ENCODE measurements around the gene ALKBH3.

ALKBH3 gene

DNA sequence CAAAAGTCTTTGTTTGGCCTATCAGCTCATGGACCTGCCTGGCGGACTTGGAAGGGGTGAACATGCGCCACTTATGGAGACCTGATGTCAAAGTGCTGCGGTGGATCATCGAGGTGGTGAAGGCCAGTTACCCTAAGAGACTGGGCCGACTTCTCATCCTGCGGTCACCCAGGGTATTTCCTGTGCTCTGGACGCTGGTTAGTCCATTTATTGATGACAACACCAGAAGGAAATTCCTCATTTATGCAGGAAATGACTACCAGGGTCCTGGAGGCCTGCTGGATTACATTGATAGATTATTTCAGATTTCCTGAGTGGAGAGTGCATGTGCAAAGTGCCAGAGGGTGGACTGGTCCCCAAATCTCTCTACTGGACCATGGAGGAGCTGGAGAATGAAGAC is 17.9 kb downstream of the ALKBH3 start:
- no peak for DNase-seq

DNA sequence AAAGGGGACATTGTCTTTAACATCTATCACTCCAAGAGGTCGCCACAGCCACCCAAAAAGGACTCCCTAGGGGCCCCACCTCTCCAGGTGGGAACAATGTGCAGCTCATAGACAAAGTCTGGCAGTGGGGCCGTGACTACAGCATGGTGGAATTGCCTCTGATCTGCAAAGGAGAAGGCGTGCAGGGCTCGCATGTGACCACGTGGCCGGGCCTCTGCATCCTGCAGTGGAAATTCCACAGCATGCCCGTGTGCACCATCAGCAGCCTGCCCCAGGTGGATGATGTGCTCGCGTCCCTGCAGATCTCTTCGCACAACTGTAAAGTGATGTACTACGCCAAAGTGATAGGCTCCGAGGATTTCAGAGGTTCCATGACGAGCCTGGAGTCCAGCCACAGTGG is 18.5 kb downstream of the ALKBH3 start:
- DNase-seq: no peak

DNA sequence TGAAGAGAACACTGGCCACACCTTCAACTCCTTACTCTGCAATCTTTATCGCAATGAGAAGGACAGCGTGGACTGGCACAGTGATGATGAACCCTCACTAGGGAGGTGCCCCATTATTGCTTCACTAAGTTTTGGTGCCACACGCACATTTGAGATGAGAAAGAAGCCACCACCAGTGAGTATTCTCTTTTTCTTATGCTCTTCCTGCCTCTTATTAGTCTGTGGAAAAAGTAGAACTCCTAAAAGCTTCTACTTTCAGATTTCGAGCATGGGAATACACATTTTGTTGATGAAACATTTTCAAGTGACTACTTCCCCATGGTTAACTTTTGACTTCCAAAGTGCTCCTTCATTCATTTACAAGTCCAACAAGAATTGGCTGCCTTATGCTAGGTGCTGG is 20.9 kb downstream of the ALKBH3 start:
- no peak for DNase-seq

DNA sequence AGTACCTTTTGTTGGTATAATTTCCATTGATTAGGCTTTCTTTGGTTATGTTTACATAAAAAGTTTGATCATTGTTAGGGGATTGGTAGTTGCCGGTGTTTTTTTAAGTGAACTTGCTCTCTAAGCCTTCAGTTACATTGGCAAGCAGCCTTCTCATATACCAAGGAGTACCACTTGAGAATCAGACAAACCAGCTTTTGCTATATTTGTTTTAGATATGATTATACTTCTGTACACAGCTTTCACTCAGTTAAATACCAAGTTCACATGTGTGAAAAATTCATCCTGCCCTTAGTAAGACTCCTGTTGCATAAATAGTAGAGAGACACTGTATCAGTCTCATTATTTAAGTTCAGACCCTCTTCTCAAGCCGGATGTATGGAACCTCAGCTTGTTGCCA is 22.4 kb downstream of the ALKBH3 start:
- DNase-seq: no peak

DNA sequence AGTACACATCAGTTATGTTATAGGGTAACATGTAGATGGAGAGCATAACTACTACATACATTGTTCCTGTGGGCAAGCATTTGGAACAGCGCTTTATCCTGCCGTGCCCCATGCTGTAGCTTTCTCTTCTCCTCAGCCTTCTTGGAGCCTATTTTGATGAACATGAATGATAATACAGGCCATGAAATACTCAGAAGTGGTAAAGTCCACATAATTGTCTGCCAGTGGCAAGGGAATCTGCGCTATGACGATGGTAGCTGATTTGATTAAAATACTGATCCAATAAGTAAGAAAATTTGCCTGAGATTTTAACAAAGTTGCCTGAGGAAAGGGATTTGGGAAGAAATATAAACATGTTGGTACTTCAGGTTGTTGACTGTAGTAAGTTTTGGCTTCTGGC is 23.3 kb downstream of the ALKBH3 start:
- no peak for DNase-seq

DNA sequence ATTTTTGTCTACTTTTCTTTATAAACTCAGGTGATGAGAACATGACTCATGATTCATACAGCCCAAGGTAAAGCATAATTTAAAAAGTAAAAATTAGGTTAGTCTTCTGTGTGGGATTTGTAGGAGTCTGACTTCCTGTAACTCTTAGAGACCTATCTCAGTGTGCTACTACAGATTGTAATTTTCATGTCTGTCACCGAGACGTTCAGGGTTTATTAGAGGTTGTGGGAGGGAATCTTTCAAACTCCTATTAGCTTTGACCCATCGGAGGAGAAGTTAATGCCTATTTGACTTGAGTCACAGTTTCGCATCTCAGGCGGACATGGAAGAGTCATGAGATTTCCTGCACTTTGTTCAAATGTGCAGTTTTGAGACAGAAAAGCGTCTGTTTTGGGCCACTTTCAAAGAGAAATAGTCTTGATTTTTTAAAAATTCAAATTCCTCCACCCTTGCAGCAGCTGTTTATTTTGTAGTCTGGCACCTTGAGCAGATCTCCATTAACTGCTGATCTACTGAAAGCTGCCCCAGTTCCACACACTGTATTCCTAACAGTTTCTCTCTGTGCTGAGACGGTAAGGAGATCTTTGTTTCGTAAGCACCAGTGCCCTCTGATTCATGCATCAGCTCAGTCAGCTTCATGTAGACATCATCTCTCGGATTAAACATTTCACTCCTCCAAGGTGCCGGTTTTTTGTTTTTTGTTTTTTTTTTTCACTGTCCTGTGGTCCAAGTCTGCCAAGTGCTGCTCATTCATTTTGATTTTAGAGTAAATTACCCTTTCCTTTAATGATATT is 24.3 kb downstream of the ALKBH3 start:
- no peak for DNase-seq

DNA sequence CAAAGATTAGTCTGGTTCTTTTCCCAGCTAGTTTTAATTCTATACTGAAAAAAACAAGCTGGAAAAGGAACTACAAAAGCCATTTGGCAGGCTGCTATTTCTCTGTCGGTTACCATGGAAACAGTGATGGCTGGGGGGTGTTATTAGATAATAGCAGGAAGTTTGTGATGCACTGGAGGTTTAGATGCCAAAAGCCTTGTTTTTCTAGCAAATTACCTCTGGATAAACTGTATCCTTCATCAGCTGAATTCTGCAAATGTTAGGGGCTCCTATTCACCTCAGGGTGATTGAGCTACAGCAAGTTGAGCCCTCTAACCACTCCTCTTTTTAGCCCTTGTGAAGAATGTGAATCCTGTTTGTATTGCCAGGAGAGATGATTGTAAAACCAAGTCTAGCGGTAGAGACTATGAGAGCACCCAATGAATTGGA is 25.2 kb downstream of the ALKBH3 start:
- DNase-seq: no peak

DNA sequence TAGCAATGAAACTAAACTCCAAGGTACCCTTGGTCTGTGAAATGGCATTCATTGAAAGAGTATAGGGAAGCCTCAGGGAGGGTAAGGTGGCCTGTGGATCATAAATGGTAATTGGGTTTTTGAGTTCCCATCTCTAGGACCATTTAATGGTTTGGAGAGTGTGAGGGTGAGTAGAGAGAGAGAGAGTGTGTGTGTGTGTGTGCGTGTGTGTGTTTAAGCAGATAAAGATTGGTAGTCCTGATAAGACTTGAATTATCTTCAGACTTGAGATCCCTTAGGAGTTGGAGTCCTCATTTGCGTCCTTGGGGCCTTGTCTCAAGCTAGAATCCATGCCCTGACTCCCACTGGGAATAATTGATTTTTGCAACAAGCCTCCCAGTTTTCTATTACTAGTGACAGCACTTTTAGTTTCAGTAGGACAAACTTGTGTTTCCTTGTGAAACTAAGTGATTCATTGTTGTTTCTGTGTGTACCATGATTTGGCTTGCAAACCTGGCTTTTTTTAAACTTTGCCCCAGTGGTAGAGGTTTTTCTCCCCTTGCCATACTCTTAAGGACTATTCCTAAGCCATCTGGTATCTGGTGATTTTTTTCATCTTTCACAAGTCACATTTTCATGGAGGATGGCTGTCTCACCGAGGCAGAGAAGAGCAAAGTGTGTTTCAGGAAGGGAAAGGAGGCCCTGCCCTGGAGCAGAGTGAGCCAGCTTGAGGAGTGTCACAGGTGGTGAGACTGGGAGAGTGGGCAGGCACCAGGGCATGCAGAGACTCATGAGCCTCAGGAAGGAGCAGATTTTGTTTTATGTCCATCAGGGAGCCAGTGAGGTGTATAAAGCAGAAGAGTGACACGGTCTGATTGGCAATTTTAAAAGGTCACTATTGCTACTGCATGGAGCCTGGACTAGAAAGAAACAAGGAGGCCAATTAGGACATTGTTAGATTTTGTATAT is 26.7 kb downstream of the ALKBH3 start:
- no peak for DNase-seq

DNA sequence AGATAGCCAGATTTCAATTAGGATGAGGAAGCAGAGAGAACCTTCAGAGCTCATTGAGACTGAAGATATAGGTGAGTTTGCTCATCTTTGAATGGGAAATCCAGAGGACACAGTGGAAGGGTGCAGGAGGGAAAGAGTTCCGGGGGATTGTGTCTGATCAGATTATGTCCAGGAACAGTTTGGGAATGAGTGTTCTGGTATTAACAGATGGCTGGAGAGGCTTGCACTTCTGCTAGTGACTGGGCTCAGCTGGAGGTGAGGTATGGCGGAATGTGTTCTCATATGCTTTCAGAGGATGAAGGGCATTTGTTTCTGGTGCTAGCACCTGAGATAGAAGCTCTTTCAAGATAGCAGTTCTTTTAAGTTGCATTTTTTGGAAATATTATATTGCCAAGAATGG is 27.6 kb downstream of the ALKBH3 start:
- DNase-seq: no peak

DNA sequence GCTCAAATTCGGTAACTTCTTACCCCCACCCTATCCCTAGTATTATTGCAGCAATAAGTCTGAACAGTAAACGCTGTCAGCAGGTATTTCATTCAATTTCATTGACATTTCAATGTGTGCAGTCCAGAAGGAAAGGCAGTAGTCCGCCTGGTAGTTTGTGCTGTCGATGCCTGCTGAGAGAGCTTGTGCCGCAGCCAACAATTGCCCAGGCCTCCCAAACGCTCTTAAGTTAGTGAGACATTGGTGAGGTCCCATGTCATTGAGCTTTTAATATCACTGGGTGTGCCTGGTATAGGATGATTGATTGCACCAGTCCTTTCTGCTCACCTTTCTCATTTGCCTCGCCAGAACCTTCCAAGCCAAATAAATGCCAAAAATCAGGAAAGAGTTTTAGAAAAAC is 28.1 kb downstream of the ALKBH3 start:
- DNase-seq: no peak

DNA sequence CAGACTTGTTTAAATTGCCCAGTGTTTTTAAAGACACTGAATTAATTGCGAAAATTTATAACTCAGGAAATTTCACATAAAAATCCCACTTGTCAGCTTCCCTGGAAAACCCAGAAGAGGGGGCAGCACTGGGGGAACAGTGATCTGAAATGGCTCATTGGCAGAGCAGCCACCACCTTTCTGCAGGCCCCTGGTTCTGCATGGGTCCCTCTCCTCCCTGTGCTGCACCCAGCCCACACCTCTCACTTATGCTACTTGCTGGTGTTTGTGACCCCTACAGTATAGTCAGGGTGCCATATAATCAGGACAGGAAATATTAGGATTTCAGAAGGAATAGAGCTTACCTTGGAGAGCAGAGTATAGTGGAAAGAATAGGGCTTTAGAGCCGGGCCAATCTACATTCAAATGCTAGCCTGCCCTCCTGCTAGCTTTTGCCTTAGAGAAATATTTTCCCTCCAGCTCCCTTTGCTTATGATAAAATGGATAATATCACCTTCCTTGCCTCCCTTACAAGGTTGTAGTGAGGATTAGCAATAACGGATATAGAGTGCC is 33.3 kb downstream of the ALKBH3 start:
- no peak for DNase-seq

DNA sequence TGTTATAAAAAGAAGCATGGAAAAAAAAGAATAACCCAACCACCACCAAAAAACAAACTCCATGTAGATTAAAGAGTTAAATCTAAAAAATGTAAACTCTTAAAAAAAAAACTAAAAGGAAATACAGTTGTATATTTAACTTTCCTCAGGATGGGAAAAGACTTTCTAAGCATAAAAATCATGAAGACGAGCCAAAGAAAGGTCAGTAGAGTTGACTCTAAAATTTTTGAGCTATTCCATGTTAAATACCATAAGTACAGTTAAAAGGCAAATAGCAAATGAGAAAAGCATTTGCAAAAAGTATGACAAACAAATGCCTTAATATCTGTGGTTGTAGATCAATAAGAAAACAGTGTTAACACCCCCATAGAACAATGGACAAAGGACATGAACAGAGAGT is 33.8 kb downstream of the ALKBH3 start:
- no peak for DNase-seq

DNA sequence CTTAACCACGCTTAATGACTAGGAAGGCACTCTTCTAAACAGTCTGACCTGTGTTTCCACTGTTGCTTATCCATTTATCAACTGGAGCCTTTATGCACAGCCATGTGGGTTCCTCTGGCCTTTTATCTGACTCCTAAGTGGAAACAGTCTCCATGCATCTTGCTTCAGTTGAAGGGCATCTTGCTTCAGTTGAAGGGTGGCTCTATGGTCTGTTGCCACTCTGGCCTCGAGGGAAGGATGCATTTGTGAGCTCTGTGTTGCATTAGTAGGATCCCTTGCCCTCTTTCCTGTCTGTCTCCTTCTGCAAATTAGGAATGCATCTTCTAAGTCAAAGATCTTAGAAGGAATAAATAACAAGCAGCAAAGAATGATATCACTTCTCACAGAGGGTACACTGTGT is 36.0 kb downstream of the ALKBH3 start:
- no peak for DNase-seq

DNA sequence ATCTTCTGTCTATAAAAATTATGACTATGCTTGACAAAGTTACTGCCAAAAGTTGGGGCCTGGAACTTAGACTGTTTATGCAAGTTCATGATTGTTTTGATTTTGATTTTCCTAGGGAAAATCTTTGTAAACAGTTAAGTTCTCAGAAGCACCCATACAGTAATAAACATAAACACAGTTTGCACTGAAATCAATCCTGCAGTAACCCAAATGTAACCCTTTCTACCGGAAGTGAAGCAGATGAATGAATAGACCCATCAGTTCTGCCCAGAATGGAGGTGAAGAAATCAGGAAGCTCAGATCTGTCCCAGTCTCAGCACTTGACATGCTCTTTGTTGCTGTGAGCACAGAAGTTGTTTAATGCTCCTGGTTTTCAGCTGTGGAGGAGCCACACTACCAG is 37.2 kb downstream of the ALKBH3 start:
- DNase-seq: no peak

DNA sequence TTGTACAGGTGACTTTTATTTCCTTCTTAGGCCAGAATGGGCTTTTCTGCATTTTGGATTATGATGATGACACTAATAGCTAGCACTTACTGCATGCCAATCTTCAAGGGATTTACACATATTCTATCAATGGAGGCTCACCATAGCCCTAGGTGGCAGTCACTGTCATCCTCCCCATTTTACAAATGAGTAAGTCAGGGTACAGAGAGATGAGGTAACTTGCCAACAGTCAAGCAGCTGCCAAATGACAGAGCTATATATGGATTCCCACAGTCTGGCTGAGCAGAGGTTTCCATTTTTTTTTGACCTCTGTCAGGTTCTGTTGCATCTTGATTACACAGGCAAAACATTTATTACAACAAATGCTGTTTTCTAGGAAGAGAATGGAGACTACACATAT is 38.0 kb downstream of the ALKBH3 start:
- no peak for DNase-seq

DNA sequence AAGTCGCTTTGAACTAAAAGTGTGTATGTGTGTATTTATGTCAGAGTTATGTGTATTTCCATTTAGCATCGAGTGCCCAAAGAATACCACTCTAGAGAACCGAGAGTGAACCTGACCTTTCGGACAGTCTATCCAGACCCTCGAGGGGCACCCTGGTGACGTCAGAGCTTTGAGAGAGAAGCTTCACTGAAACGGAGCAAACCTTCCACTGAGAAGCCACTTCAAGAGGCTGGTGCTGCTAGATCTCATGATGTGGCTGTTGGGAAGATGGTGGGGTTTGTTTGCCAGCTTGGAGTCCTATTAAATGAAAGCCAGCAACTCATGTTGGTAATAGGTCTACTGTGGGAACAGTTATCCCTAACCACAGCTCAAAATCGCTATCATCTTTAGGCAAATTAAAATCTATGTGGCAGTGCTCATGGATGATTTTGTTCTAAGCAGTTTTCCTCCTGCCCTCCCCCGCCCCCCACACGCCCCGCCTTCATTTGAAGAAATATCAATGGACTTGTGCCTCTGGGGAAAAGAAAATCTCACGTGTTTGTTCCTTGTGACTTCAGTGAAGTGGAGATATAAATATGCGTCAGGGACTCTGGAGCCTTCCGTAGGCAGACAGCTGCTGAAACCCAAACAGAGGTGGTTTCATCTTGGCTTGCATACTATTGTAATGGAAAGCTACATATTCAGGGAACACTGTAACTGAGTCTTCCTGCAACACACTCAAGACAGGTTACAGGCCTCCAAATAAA is 39.4 kb downstream of the ALKBH3 start:
- DNase-seq: no peak

DNA sequence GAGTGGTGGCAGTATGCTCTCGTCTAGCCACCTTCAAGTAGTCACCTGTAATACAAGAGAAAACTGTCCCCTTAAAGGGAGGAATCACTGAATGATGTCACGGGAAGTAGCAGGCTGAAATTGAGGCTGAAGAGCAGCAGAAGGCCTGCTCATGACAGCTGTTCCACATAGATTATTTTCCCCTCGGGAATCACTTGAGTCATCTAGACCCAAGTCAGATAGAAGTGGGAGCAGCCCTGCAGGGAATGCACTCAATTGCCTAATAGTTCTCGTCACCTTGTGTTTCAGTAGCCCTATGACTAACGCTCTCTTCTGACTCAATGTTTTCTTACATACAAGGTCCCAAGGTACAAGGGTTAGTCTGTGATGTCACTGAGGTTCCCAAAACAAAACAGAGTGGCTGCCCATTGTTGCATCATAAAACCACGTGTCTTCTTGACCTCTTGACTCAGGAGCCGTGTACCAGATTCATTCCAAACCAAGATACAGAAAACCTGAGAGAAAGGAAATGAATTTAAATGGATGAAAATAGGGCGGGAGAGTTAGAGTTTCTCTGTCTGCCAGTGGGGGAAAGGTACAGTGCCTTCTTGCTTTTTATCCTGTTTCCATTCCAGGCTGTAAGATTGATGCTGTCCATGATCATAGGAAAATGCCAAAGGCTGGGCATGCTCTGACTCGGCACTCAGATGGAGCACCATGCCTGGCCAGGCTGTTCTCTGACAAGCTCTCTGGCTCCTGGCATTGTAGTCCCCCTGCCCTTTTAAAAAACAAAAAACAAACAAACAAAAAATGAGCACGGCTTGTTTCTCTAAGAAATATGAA is 40.2 kb downstream of the ALKBH3 start:
- no peak for DNase-seq

DNA sequence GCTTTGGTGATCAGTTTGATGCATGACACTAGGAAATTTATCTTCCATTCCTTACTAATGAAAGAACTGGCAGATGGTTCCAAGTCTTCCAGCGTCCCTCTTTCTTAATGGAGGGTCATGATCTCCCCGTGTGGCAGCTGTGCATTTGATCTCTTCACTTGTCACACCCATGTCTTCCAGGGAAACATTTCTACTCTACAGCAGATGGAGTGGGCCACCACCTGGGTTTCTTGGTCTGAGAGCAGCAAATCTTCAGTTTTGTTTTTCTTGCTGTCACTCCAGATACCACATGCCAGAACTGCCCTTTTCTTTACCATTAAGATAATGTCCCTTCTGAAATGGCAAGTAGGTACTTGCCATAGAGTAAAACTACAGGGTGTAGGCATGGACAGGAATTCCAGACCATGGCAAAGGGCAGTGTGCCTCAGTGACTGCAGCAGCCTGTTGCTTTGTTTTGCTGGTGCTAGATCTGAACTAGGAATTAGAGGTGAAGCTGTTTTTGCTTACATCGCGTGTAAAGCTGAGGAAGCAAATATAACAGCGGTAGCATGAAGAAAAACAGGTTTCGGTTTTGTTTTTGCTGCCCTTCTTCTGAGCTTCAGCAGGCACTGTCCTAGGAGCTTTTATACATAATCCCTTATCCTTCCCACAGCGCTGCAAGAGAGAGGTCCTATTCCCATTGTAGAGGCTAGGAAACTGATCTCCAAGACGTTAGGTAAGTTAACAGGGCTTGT is 41.1 kb downstream of the ALKBH3 start:
- no peak for DNase-seq

DNA sequence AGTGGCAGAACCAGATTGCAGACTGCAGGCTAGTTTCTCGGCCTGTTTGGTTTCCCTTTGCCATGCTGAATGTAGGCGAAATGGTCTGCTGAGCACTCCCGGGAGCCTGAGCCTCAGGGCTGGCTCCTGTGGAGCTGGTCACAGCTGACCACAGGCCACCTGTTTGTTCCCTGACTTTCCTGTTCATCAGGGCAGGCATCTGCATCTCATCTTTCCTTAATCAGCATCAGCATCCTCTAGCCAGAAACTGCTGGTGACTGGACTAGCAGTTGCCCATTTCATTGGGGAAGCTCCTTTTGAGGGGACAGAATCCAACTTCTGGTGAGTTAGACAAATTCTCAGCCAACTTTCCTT is 41.6 kb downstream of the ALKBH3 start:
- no peak for DNase-seq

DNA sequence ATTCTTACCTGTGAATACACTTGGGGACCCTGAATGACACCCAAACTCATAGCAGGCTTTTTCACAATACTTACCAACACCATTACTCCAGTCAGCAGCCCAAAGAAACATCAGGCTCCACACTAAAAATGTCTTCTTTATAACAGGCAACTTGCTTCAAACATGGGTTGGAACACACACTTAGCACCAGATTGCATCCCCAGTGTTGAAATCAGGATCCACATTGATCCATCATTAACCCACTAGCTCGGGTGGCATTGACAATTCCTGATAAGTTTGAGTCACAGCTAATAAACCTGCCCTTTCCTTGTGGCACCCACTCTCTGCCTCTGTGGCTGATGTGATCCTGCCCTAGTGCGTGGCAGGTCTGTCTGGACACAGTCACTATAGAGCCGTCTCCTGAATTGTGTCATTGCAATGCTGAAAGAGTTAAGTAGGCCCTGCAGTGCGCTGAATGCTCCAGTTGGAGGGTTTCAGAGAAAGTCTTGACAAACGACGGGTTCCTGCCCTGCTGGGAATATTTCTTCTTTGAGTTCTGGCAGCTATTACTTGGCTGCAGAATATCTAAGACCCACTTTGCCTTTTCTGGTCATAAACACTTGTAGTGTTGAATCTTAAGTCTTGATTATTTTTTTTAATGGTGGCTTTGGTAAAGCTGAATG is 42.2 kb downstream of the ALKBH3 start:
- no peak for DNase-seq
